IPS-15b (cell line): Measurements from ENCODE around the gene DNAJC9.

Experiments used
- H3K27me3 ChIP-seq: one replicate; pipeline ENCODE4 v1.6.1; 2013; ENCODE audit warnings: low read length; ENCODE audit not compliant: control insufficient read depth, insufficient read depth
- H3K36me3 ChIP-seq: one replicate; pipeline ENCODE4 v1.6.1; 2013; ENCODE audit warnings: low read length; ENCODE audit not compliant: control insufficient read depth, insufficient read depth
- H3K4me1 ChIP-seq: one replicate; pipeline ENCODE4 v1.6.1; 2013; ENCODE audit warnings: mild to moderate bottlenecking, low read length; ENCODE audit not compliant: control insufficient read depth, insufficient read depth
- H3K4me3 ChIP-seq: one replicate; pipeline ENCODE4 v1.5.1; 2013; ENCODE audit warnings: low read depth, low read length
- H3K9ac ChIP-seq: one replicate; pipeline ENCODE4 v1.6.1; 2013; ENCODE audit warnings: low read depth, mild to moderate bottlenecking, low read length
- H3K9me3 ChIP-seq: one replicate; pipeline ENCODE4 v1.6.1; 2013; ENCODE audit warnings: mild to moderate bottlenecking, low read length; ENCODE audit not compliant: control insufficient read depth, insufficient read depth

The DNAJC9 gene

DNA sequence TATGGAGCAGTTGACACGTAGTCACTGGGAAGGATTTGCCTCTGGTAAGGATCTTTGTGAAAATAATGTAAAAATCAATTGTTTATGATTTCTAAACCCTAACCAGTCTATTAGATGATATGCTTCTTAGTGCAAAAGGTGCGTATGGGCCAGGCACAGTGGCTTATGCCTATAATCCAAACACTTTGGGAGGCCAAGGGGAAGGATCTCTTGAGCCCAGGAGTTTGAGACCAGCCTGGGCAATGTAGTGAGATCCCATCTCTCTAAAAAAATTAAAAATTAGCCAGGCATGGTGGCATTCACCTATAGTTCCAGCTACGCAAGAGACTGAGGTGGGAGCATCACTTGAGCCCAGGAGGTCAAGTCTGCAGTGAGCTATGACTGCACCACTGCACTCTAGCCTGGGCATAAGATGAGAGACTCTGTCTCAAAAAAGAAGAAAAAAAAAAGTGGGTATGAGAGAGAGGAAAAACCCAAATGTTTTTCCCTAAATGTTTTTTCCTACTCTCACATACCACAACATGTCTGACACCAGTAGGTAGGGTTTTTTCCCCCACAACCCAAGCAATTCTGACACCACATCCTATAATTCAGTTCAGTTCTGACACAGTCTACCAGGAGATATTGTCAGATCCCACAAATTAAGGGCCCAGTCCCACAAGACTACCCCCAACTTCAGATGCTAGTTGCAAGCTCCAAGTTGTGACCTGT is 36.5 kb downstream of the DNAJC9 start:
- Histone ChIP-seq H3K9me3 (peaks cover 15% of the 10 kb centered on the region), H3K9ac (no peak overlapping the region), H3K27me3 (no peaks in the 10 kb centered on the region), H3K36me3 (no peaks in the 10 kb centered on the region), H3K4me1 (no peaks in the 10 kb centered on the region), H3K4me3 (no peak overlapping the region)

DNA sequence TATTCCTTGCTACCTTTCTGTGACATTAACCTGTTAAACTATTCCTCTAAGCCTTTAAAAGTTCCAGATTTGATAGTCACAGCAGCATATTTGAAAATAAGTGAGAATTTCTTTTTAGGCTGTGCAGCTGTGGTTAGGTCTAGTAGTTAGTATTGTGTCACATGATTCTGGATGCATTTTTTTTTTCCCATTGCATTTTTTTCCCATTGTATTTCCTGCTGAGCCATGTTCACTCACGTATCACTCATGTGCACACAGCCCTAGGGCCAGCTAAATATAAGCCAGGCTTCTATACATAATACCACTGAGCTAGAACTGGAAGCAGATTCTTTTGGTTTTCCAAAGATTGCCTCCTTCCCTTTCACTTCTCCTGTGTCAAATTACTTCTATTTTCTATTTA is 37.4 kb downstream of the DNAJC9 start:
- no peak overlapping the region for H3K4me3 ChIP-seq
- no peaks in the 10 kb centered on the region for H3K27me3 ChIP-seq
- no peaks in the 10 kb centered on the region for H3K4me1 ChIP-seq
- H3K9ac ChIP-seq, result no peak overlapping the region
- peaks cover 15% of the 10 kb centered on the region for H3K9me3 ChIP-seq
- H3K36me3 ChIP-seq, result no peaks in the 10 kb centered on the region

DNA sequence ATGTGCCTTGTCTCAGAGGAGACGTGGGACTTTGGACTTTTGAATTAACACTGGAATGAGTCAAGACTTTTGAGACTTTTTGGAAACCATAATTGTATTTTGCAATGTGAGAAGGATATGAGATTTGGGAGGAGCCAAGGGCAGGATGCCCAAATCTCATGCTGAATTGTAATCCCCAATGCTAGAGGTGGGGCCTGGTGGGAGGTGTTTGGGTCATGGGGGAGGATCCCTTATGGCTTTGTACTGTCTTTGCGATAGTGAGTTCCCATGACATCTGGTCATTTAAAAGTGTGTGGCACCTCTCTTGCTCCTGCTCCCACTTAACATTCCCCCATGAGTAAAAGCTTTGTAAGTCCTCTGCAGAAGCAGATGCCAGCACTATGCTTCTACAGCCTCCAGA is 39.2 kb downstream of the DNAJC9 start:
- H3K36me3 ChIP-seq, result no peaks in the 10 kb centered on the region
- peaks cover 15% of the 10 kb centered on the region for H3K9me3 ChIP-seq
- no peak overlapping the region for H3K4me3 ChIP-seq

DNA sequence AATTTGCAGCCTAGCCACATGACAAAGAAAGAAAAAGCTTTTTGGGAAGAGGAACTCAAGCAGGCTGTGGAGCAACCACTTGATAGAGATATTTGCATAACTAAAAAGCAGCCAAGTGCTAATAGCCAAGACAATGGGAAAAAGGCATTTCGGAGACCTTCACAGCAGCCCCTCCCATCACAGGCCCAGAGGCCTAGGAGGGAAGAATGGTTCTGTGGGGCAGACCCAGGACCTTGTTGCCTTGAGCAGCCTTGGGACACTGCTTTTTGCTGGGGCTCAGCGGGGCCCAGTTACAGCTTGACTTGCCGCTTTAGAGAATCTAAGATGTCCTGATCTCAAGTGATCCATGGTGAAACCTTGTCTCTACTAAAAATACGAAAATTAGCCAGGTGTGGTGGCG is 40.7 kb downstream of the DNAJC9 start:
- no peaks in the 10 kb centered on the region for H3K4me1 ChIP-seq
- peaks cover 15% of the 10 kb centered on the region for H3K9me3 ChIP-seq
- H3K27me3 ChIP-seq, result no peaks in the 10 kb centered on the region
- H3K9ac ChIP-seq, result no peak overlapping the region
- no peak overlapping the region for H3K4me3 ChIP-seq
- H3K36me3 ChIP-seq, result no peaks in the 10 kb centered on the region

More for the DNA sequence above, 39.2 kb downstream of the DNAJC9 start:
- H3K4me1 ChIP-seq, result no peaks in the 10 kb centered on the region
- H3K9ac ChIP-seq, result no peak overlapping the region
- no peaks in the 10 kb centered on the region for H3K27me3 ChIP-seq

DNA sequence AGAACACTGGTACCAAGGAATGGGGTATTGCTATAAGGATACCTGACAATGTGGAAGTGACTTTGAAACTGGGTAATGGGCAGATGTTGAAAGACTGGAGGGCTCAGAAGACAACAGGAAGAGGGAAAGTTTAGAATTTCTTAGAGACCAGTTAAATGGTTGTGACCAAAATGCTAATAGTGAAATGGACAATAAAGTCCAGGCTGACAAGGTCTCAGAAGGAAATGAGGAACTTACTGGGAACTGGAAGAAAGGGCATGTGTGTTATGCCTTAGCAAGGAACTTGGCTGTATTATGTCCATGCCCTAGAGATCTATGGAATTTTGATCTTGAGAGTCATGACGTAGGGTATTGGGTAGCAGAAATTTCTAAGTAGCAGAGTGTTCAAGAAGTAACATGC is 41.2 kb downstream of the DNAJC9 start:
- Histone ChIP-seq H3K27me3 (no peaks in the 10 kb centered on the region), H3K36me3 (no peaks in the 10 kb centered on the region), H3K9me3 (peaks cover 15% of the 10 kb centered on the region), H3K4me3 (no peak overlapping the region), H3K9ac (no peak overlapping the region), H3K4me1 (no peaks in the 10 kb centered on the region)

DNA sequence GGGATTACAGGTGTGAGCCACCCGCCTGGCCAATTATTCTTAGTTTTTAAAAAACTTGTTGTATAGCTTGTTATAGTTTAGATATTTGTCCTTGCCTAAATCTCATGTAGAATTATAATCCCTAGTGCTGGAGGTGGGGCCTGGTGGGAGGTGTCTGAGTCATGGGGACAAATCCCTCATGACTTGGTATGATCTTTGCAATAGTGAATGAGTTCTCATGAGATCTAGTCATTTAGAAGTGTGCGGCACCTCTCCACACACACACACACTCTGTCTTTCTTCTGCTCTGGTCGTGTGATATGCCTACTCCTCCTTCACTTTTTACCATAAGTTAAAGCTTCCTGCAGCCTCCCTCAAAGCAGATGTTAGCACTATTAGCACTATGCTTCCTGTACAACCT is 42.0 kb downstream of the DNAJC9 start:
- H3K9me3 ChIP-seq, result peaks cover 15% of the 10 kb centered on the region
- no peak overlapping the region for H3K9ac ChIP-seq
- H3K4me3 ChIP-seq, result no peak overlapping the region
- H3K27me3 ChIP-seq, result no peaks in the 10 kb centered on the region
- H3K36me3 ChIP-seq, result no peaks in the 10 kb centered on the region
- no peaks in the 10 kb centered on the region for H3K4me1 ChIP-seq
